HUES48 (cell line): Measurements from ENCODE around the gene TERT.

Source experiments
- H3K27ac ChIP-seq: one replicate; pipeline ENCODE4 v1.7.0; 2013; ENCODE audit warnings: low read depth, low read length, inconsistent platforms
- H3K27me3 ChIP-seq: 2 replicates; pipeline ENCODE4 v1.6.1; 2013; ENCODE audit warnings: mild to moderate bottlenecking, low read length; ENCODE audit not compliant: control insufficient read depth, insufficient read depth
- H3K36me3 ChIP-seq: 2 replicates; pipeline ENCODE4 v1.6.1; 2013; ENCODE audit warnings: low read length; ENCODE audit not compliant: control insufficient read depth, insufficient read depth
- H3K4me1 ChIP-seq: 2 replicates; pipeline ENCODE4 v1.6.1; 2013; ENCODE audit warnings: mild to moderate bottlenecking, low read length; ENCODE audit not compliant: control insufficient read depth, insufficient read depth
- H3K4me3 ChIP-seq: 2 replicates; pipeline ENCODE4 v1.5.1; 2013; ENCODE audit warnings: mild to moderate bottlenecking, low read depth, low read length
- H3K9ac ChIP-seq: 2 replicates; pipeline ENCODE4 v1.6.1; 2013; ENCODE audit warnings: mild to moderate bottlenecking, low read depth, low read length, moderate library complexity
- H3K9me3 ChIP-seq: 2 replicates; pipeline ENCODE4 v1.6.1; 2013; ENCODE audit warnings: low read length; ENCODE audit not compliant: control insufficient read depth, insufficient read depth

Gene TERT

DNA sequence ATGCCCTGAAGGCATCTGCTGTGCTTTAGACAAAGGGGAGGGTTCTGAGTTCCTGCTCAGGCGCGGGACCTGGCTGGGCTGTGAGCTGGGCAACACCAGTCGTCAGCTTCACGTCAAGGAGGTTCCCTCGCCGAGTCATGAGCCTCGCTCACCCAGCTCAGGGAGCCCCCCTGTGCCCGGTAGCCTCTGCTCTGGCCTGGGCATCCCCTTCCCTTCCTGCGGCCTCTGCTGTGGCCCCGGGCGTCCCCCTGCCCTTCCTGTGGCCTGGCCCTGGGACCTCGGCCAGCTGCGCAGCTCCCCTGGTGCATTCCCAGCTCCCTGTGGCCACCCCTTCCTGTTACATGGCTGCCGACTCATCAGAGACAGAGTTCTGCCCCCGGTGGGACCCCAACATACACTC, 29.8 kb downstream of the TERT start:
- H3K4me3 ChIP-seq = no peak overlapping the region
- H3K9ac ChIP-seq = no peak overlapping the region
- no peak overlapping the region for H3K27ac ChIP-seq
- peaks cover 47% of the 10 kb centered on the region for H3K36me3 ChIP-seq
- peaks cover 20% of the 10 kb centered on the region for H3K9me3 ChIP-seq
- no peaks in the 10 kb centered on the region for H3K4me1 ChIP-seq
- no peaks in the 10 kb centered on the region for H3K27me3 ChIP-seq

- H3K4me1 ChIP-seq = no peaks in the 10 kb centered on the region
- H3K27me3 ChIP-seq = no peaks in the 10 kb centered on the region
- no peak overlapping the region for H3K27ac ChIP-seq
- no peak overlapping the region for H3K4me3 ChIP-seq
- no peak overlapping the region for H3K9ac ChIP-seq
- H3K36me3 ChIP-seq = peaks cover 41% of the 10 kb centered on the region
- H3K9me3 ChIP-seq = peaks cover 20% of the 10 kb centered on the region
Observed at GRCh38 chr5:1264211-1264610, 30.7 kb downstream of the TERT start.

GRCh38 chr5:1262381-1262780, 32.5 kb downstream of the TERT start:
- Histone ChIP-seq H3K9ac (no peak overlapping the region), H3K4me1 (no peaks in the 10 kb centered on the region), H3K27me3 (no peaks in the 10 kb centered on the region), H3K36me3 (peaks cover 34% of the 10 kb centered on the region), H3K4me3 (no peak overlapping the region), H3K9me3 (peaks cover 20% of the 10 kb centered on the region), H3K27ac (no peak overlapping the region)

- Histone ChIP-seq H3K4me3 (no peak overlapping the region), H3K27ac (no peak overlapping the region), H3K9me3 (peaks cover 20% of the 10 kb centered on the region), H3K9ac (no peak overlapping the region), H3K27me3 (no peaks in the 10 kb centered on the region), H3K4me1 (no peaks in the 10 kb centered on the region), H3K36me3 (peaks cover 29% of the 10 kb centered on the region)
Observed at GRCh38 chr5:1261643-1262042, 33.2 kb downstream of the TERT start.

DNA sequence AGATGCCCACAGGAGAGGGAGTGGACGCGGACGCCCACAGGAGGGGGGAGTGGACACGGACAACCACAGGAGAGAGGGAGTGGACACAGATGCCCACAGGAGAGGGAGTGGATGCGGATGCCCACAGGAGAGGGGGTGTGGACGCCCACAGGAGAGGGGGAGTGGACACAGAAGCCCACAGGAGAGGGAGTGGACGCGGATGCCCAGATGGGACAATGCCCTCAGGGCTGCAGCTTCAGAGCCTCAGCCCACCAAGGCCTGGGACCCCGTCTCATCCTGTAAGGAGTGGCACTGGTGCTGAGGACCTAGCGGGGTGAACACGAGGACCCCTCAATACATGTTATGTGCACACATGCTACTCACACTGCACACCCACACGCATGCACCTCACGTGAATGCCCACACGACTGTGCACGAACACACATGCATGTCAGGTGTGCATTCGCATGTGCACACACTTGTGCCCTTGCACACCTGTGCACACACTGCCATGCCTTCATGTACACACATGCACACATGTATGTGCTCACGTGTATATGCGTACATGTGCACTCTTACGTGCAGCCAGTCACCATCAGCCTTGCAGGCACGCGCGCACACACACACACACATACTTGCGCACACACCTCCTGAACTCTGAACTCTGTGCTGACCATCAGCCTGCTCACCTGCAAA, 34.9 kb downstream of the TERT start:
- Histone ChIP-seq H3K27me3 (no peaks in the 10 kb centered on the region), H3K36me3 (peaks cover 18% of the 10 kb centered on the region), H3K9me3 (peaks cover 20% of the 10 kb centered on the region)

DNA sequence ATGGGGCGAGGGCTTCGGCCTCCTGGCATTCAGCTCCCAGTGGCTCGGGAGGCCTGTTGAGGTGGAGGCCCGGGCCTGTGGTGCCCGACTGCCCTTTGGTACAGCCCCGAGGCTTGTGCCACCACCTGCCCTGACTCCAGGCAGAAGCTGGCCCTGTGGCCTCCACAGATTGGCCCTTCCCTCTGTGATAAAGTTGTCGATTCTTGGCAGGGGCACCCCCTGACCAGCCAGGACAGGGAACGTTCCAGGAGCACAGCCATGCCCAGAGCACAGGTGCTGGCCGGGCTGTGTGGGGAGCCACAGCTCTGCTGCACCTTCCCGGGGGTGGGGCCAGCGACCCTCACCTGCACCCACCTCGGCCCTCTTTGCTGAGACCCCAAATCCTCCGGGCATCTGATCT, 37.0 kb downstream of the TERT start:
- Histone ChIP-seq H3K4me1 (no peaks in the 10 kb centered on the region), H3K27ac (no peak overlapping the region), H3K9me3 (peaks cover 11% of the 10 kb centered on the region), H3K4me3 (no peak overlapping the region), H3K36me3 (0 out of 2 replicates have a peak, but pooled peaks cover 3% of the 10 kb centered on the region), H3K27me3 (no peaks in the 10 kb centered on the region), H3K9ac (no peak overlapping the region; the same call in 1 of the 2 replicates)

More for the DNA sequence above, 34.9 kb downstream of the TERT start:
- H3K4me1 ChIP-seq = no peaks in the 10 kb centered on the region
- no peak overlapping the region for H3K27ac ChIP-seq
- no peak overlapping the region for H3K9ac ChIP-seq
- no peak overlapping the region for H3K4me3 ChIP-seq

- H3K36me3 ChIP-seq = 0 out of 2 replicates have a peak, but pooled peaks cover 3% of the 10 kb centered on the region
- H3K4me3 ChIP-seq = no peak overlapping the region
- no peaks in the 10 kb centered on the region for H3K27me3 ChIP-seq
- no peak overlapping the region for H3K27ac ChIP-seq
- H3K9ac ChIP-seq = no peak overlapping the region
- H3K9me3 ChIP-seq = peaks cover 6% of the 10 kb centered on the region
- H3K4me1 ChIP-seq = no peaks in the 10 kb centered on the region
Observed at GRCh38 chr5:1257363-1257762, 37.5 kb downstream of the TERT start.

DNA sequence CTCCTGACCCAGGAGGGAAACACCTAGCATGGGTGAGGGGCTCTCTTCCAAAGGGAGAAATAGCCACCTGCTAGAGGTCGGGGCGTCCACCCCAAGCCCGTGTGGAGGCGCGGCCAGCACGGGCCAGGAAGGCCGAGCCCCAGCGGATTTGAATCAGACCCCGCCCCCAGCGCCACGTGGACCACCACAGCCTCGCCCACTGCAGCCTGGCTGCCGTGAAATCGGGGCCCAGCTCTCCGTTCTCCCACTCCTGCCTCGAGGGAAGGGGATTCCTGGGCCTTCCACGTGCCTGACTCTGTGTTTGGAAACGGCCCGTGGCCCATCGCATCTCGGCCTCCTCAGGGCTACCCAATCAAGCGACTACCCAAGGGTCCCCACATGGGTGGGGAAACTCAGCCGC, 38.1 kb downstream of the TERT start:
- no peak overlapping the region for H3K27ac ChIP-seq
- H3K9ac ChIP-seq = no peak overlapping the region
- H3K9me3 ChIP-seq = peaks cover under 1% of the 10 kb centered on the region; the same call in 1 of the 2 replicates
- 0 out of 2 replicates have a peak, but pooled peaks cover 3% of the 10 kb centered on the region for H3K36me3 ChIP-seq
- no peaks in the 10 kb centered on the region for H3K4me1 ChIP-seq
- no peaks in the 10 kb centered on the region for H3K27me3 ChIP-seq
- H3K4me3 ChIP-seq = no peak overlapping the region

- H3K36me3 ChIP-seq = 0 out of 2 replicates have a peak, but pooled peaks cover 2% of the 10 kb centered on the region
Observed at GRCh38 chr5:1255081-1255561, 39.7 kb downstream of the TERT start.

DNA sequence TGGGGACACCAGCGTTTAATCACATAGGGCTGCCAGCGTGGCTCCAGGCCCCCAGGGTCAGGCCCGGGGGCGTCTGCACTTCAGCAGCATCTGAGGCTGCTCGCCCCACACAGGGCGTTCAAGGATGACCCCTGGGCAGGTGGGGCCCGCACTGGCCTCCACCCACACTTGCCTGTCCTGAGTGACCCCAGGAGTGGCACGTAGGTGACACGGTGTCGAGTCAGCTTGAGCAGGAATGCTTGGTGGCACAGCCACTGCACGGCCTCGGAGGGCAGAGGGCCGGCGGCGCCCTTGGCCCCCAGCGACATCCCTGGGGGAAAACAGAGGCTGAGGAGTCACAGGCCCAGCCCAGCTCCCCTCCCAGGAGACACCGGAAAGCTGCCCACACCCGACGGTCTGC, 40.7 kb downstream of the TERT start:
- no peaks in the 10 kb centered on the region for H3K4me1 ChIP-seq
- no peaks in the 10 kb centered on the region for H3K27me3 ChIP-seq
- no peak overlapping the region for H3K9ac ChIP-seq
- no peak overlapping the region for H3K27ac ChIP-seq
- no peaks in the 10 kb centered on the region for H3K9me3 ChIP-seq
- no peaks in the 10 kb centered on the region for H3K36me3 ChIP-seq
- H3K4me3 ChIP-seq = no peak overlapping the region

More at GRCh38 chr5:1255081-1255561, 39.7 kb downstream of the TERT start:
- H3K27ac ChIP-seq = no peak overlapping the region
- no peaks in the 10 kb centered on the region for H3K9me3 ChIP-seq
- H3K4me1 ChIP-seq = no peaks in the 10 kb centered on the region
- no peak overlapping the region for H3K9ac ChIP-seq
- no peak overlapping the region for H3K4me3 ChIP-seq
- H3K27me3 ChIP-seq = no peaks in the 10 kb centered on the region

DNA sequence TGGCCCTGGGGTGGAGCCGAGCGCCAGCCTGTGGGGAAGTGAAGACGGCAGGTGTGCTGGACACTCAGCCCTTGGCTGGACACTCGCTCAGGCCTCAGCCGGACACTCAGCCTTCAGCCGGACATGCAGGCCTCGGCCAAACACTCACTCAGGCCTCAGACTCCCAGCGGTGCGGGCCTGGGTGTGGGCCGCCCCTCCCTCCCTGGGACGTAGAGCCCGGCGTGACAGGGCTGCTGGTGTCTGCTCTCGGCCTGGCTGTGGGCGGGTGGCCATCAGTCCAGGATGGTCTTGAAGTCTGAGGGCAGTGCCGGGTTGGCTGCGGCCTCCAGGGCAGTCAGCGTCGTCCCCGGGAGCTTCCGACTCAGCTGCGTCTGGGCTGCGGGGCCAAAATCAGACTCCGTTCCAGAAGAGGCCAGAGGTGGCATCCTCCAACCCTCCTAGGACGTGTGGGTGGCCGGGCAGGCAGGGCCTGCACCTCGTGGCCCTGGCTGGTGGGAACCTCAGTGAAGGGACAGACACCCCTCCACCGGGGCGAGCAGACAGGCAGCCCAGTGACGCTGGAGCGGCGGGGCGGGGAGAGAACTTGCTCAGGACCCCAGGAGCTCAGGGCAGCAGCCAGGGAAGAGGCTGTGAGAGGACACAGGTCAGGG, 41.3 kb downstream of the TERT start:
- H3K4me1 ChIP-seq = no peaks in the 10 kb centered on the region
- no peak overlapping the region for H3K4me3 ChIP-seq
- H3K27me3 ChIP-seq = no peaks in the 10 kb centered on the region
- H3K9me3 ChIP-seq = no peaks in the 10 kb centered on the region
- H3K36me3 ChIP-seq = no peaks in the 10 kb centered on the region
- no peak overlapping the region for H3K9ac ChIP-seq
- H3K27ac ChIP-seq = no peak overlapping the region
